HepG2 (cell line): ENCODE results near the gene ADI1. TPM values are rescaled to one million over a fixed set of nuclear protein-coding genes. Genes with fewer than 3 reads are reported as not detected.
A peak's percentile ranks its signal among the peaks of the same experiment; 100 is the strongest.

Experiments
- CAMTA2 ChIP-seq: sonication (generic); formaldehyde crosslinking; IDR thresholded peaks from 2 replicates; pipeline ENCODE4 v1.4.0; 2020; ENCODE audit warnings: mild to moderate bottlenecking, missing genetic modification reagents, borderline replicate concordance
- ETV5 ChIP-seq: IDR thresholded peaks from 2 replicates; pipeline ENCODE4 v1.6.1; 2018; ENCODE audit warnings: missing biosample characterization, missing genetic modification reagents, inconsistent platforms, borderline replicate concordance
- EZH2 ChIP-seq: conservative IDR thresholded peaks from 2 replicates; pipeline ENCODE4 v1.6.1; 2012; ENCODE audit warnings: mild to moderate bottlenecking, low read depth, low read length, moderate library complexity
- FOXO1 ChIP-seq: sonication (generic); formaldehyde crosslinking; IDR thresholded peaks from 2 replicates; pipeline ENCODE4 v1.4.0; 2020; ENCODE audit warnings: missing genetic modification reagents
- GATA4 ChIP-seq: sonication (generic); IDR thresholded peaks from 2 replicates; pipeline ENCODE4 v1.6.1; 2016; ENCODE audit warnings: antibody characterized with exemption, low read depth, borderline replicate concordance
- KAT2B ChIP-seq: fragments of 150-350 bp; IDR thresholded peaks from 2 replicates; pipeline ENCODE4 v1.6.1; 2014; ENCODE audit warnings: low read depth, low read length, borderline replicate concordance
- NPAS2 ChIP-seq: sonication (generic); formaldehyde crosslinking; IDR thresholded peaks from 2 replicates; pipeline ENCODE4 v1.8.0; 2022; ENCODE audit warnings: mild to moderate bottlenecking, missing genetic modification reagents, borderline replicate concordance
- SP140L ChIP-seq: sonication (generic); formaldehyde crosslinking; IDR thresholded peaks from 2 replicates; pipeline ENCODE4 v1.4.0; 2020; ENCODE audit warnings: missing genetic modification reagents, borderline replicate concordance
- SRY ChIP-seq: sonication (generic); formaldehyde crosslinking; IDR thresholded peaks from 2 replicates; pipeline ENCODE4 v1.8.0; 2022; ENCODE audit warnings: mild to moderate bottlenecking, missing genetic modification reagents
- TARDBP ChIP-seq: sonication (generic); formaldehyde crosslinking; IDR thresholded peaks from 2 replicates; pipeline ENCODE4 v1.8.0; 2022; ENCODE audit warnings: mild to moderate bottlenecking, missing genetic modification reagents
- YY1 ChIP-seq: IDR thresholded peaks from 2 replicates; pipeline ENCODE4 v1.6.1; 2011; ENCODE audit warnings: low read length, low read depth, moderate library complexity, mild to moderate bottlenecking; ENCODE audit not compliant: insufficient read depth, insufficient replicate concordance
- ZBTB42 ChIP-seq: sonication (generic); formaldehyde crosslinking; IDR thresholded peaks from 2 replicates; pipeline ENCODE4 v1.5.0; 2020; ENCODE audit warnings: mild to moderate bottlenecking, missing genetic modification reagents
- ZFAT ChIP-seq: sonication (generic); formaldehyde crosslinking; conservative IDR thresholded peaks from 2 replicates; pipeline ENCODE4 v1.8.1; 2023; ENCODE audit warnings: missing genetic modification reagents, inconsistent platforms
- ZNF143 ChIP-seq: sonication (generic); formaldehyde crosslinking; IDR thresholded peaks from 2 replicates; pipeline ENCODE4 v1.4.0; 2020; ENCODE audit warnings: missing genetic modification reagents
- ZNF350 ChIP-seq: sonication (generic); formaldehyde crosslinking; IDR thresholded peaks from 2 replicates; pipeline ENCODE4 v1.4.0; 2020; ENCODE audit warnings: mild to moderate bottlenecking, low read depth, missing genetic modification reagents, borderline replicate concordance
- ZNF460 ChIP-seq: sonication (generic); formaldehyde crosslinking; IDR thresholded peaks from 2 replicates; pipeline ENCODE4 v1.5.1; 2020; ENCODE audit warnings: missing genetic modification reagents, mild to moderate bottlenecking, borderline replicate concordance
- ZNF75D ChIP-seq: sonication (generic); formaldehyde crosslinking; IDR thresholded peaks from 2 replicates; pipeline ENCODE4 v1.8.1; 2023; ENCODE audit warnings: missing genetic modification reagents, mild to moderate bottlenecking, borderline replicate concordance
- ZNF788 ChIP-seq: sonication (generic); formaldehyde crosslinking; IDR thresholded peaks from 2 replicates; pipeline ENCODE4 v1.5.0; 2020; ENCODE audit warnings: mild to moderate bottlenecking, missing genetic modification reagents, borderline replicate concordance
- polyA plus RNA-seq, 8 experiments: library from polyadenylated mRNA; depleted of rRNA in 3 of 8; stranded (reverse) in 7 of 8; unstranded in 1 of 8; fragments of >200 nt; fragmentation: Illumina TruSeq in 4 of 8; extraction: Trizol in 4 of 8; gene quantifications; 2 replicates each; pipeline versions ENCODE4 v1.2.1 to v1.2.3, GENCODE V29; 2011 to 2016; ENCODE audit warnings: low read depth in 4 of 8, missing spikeins in 1 of 8, mixed read lengths in 1 of 8; ENCODE audit not compliant: insufficient read depth in 1 of 8
- total RNA-seq, 5 experiments: library from RNA; depleted of rRNA; stranded (reverse); fragments of >200 nt; fragmentation: Illumina TruSeq; extraction: Trizol; gene quantifications; 2 replicates each; pipeline ENCODE4 v1.2.3, GENCODE V29; 2016; ENCODE audit warnings: low read depth in 1 of 5
- TF ChIP-seq, protein P1 (sequence below): sonication (generic); formaldehyde crosslinking; IDR thresholded peaks from 2 replicates; pipeline ENCODE4 v1.8.0; 2022; ENCODE audit warnings: missing genetic modification reagents, mild to moderate bottlenecking, moderate library complexity, borderline replicate concordance
- TF ChIP-seq, protein P2 (sequence below): sonication (generic); formaldehyde crosslinking; IDR thresholded peaks from 2 replicates; pipeline ENCODE4 v1.5.0; 2020; ENCODE audit warnings: missing genetic modification reagents
- TF ChIP-seq, protein P3 (sequence below): sonication (generic); formaldehyde crosslinking; IDR thresholded peaks from 2 replicates; pipeline ENCODE4 v1.4.0; 2020; ENCODE audit warnings: low read depth, mild to moderate bottlenecking, missing genetic modification reagents
- TF ChIP-seq, protein P4 (sequence below): sonication (generic); IDR thresholded peaks from 2 replicates; pipeline ENCODE4 v1.6.1; 2016; ENCODE audit warnings: low read depth, borderline replicate concordance
- TF ChIP-seq, protein P5 (sequence below): sonication (generic); formaldehyde crosslinking; conservative IDR thresholded peaks from 2 replicates; pipeline ENCODE4 v1.8.0; 2022; ENCODE audit warnings: low read depth, missing genetic modification reagents

ADI1 gene
- total and polyA plus RNA-seq, 2 of the 13 experiments (the other 11 are each of a cell fraction or from before 2014, with no cell fraction given): 28.7 to 123 TPM

DNA sequence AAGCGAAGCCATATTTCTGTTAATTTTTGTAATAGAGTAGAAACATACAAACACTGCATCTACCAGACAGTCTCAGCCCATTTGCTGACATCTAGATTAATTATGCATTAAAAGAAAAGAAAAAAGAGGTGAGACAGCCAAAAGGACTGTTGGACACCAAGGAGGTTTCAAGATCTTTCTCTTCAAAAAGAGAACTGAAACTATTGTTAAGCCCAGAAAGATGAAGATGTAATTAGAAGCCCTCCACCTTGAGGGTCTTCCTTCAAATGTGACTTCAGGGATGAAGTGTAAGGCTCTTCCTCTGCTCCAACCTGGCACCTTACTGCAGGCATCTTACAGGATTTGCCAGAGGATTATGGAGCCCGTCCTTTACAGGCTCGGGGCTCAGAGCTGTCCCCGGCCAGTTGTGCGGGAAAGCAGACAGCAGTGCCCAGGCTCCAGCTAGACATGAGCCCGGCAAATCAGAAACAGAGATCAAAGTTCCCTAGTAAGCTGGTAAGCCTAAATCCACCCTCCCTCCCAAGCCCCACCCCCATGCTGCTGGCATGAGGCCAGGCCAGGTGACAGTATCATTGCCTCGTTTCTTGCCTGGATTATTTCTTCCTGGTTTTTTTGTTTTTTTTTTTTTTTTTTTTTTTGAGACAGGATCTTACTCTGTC lies 38.9 kb downstream of the ADI1 start (continued):
- TF ChIP-seq, protein P1, sequence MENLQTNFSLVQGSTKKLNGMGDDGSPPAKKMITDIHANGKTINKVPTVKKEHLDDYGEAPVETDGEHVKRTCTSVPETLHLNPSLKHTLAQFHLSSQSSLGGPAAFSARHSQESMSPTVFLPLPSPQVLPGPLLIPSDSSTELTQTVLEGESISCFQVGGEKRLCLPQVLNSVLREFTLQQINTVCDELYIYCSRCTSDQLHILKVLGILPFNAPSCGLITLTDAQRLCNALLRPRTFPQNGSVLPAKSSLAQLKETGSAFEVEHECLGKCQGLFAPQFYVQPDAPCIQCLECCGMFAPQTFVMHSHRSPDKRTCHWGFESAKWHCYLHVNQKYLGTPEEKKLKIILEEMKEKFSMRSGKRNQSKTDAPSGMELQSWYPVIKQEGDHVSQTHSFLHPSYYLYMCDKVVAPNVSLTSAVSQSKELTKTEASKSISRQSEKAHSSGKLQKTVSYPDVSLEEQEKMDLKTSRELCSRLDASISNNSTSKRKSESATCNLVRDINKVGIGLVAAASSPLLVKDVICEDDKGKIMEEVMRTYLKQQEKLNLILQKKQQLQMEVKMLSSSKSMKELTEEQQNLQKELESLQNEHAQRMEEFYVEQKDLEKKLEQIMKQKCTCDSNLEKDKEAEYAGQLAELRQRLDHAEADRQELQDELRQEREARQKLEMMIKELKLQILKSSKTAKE (CRISPR knock-in tag): no peak
- TF ChIP-seq NPAS2 (CRISPR knock-in tag): no peak
- TF ChIP-seq YY1: no peak
- no peak for TF ChIP-seq ZFAT
- no peak for TF ChIP-seq ETV5
- TF ChIP-seq, protein P2, sequence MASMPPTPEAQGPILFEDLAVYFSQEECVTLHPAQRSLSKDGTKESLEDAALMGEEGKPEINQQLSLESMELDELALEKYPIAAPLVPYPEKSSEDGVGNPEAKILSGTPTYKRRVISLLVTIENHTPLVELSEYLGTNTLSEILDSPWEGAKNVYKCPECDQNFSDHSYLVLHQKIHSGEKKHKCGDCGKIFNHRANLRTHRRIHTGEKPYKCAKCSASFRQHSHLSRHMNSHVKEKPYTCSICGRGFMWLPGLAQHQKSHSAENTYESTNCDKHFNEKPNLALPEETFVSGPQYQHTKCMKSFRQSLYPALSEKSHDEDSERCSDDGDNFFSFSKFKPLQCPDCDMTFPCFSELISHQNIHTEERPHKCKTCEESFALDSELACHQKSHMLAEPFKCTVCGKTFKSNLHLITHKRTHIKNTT: no peak
- TF ChIP-seq ZNF460 (CRISPR knock-in tag): no peak
- no peak for TF ChIP-seq ZNF788 (CRISPR knock-in tag)
- no peak for TF ChIP-seq KAT2B
- no peak for TF ChIP-seq ZNF143 (CRISPR knock-in tag)
- TF ChIP-seq SP140L (CRISPR knock-in tag): no peak
- no peak for TF ChIP-seq SRY (CRISPR knock-in tag)
- TF ChIP-seq, protein P3, sequence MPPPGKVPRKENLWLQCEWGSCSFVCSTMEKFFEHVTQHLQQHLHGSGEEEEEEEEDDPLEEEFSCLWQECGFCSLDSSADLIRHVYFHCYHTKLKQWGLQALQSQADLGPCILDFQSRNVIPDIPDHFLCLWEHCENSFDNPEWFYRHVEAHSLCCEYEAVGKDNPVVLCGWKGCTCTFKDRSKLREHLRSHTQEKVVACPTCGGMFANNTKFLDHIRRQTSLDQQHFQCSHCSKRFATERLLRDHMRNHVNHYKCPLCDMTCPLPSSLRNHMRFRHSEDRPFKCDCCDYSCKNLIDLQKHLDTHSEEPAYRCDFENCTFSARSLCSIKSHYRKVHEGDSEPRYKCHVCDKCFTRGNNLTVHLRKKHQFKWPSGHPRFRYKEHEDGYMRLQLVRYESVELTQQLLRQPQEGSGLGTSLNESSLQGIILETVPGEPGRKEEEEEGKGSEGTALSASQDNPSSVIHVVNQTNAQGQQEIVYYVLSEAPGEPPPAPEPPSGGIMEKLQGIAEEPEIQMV: no peak
- TF ChIP-seq, protein P4, sequence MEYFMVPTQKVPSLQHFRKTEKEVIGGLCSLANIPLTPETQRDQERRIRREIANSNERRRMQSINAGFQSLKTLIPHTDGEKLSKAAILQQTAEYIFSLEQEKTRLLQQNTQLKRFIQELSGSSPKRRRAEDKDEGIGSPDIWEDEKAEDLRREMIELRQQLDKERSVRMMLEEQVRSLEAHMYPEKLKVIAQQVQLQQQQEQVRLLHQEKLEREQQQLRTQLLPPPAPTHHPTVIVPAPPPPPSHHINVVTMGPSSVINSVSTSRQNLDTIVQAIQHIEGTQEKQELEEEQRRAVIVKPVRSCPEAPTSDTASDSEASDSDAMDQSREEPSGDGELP: peak; percentile 71; the same call in 1 of the 2 replicates
- TF ChIP-seq ZBTB42: no peak
- TF ChIP-seq, protein P5, sequence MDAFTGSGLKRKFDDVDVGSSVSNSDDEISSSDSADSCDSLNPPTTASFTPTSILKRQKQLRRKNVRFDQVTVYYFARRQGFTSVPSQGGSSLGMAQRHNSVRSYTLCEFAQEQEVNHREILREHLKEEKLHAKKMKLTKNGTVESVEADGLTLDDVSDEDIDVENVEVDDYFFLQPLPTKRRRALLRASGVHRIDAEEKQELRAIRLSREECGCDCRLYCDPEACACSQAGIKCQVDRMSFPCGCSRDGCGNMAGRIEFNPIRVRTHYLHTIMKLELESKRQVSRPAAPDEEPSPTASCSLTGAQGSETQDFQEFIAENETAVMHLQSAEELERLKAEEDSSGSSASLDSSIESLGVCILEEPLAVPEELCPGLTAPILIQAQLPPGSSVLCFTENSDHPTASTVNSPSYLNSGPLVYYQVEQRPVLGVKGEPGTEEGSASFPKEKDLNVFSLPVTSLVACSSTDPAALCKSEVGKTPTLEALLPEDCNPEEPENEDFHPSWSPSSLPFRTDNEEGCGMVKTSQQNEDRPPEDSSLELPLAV (CRISPR knock-in tag): no peak
- no peak for TF ChIP-seq ZNF75D (CRISPR knock-in tag)
- no peak for TF ChIP-seq GATA4
- TF ChIP-seq CAMTA2 (CRISPR knock-in tag): no peak
- TF ChIP-seq ZNF350: no peak
- no peak for TF ChIP-seq TARDBP
- 0 out of 2 replicates have a peak, but pooled peaks have one; percentile 23 for TF ChIP-seq FOXO1
- TF ChIP-seq EZH2: no peak
